Measurements from ENCODE around the gene NAA80. TPM values are rescaled to one million over a fixed set of nuclear protein-coding genes. Genes with fewer than 3 reads are reported as not detected.

Gene NAA80
- polyA plus RNA-seq, 3 donors from 2014 or later, result 4.7 to 13.4 (median 10.5) TPM

GRCh38 chr3:50297896-50298725, 1.1 kb downstream of the NAA80 start:
- Mint-ChIP-seq H3K4me3 (peak overlapping the region; percentile 66 to 98 (median 95)), H3K27ac (peak overlapping the region; percentile 72 to 99 (median 91)), H3K27me3 (ENCODE audit: low read depth in 3 of 3) (peaks cover 0 to 4% (median 0%) of the 10 kb centered on the region in 3 donors), H3K9me3 (no peaks in the 10 kb centered on the region), H3K4me1 (peaks cover 29 to 34% of the 10 kb centered on the region in 2 donors), H3K36me3 (no peaks in the 10 kb centered on the region)
- no peak for DNase-seq

GRCh38 chr3:50297384-50297775, 1.8 kb downstream of the NAA80 start:
- Mint-ChIP-seq H3K36me3 (no peaks in the 10 kb centered on the region), H3K27me3 (ENCODE audit: low read depth in 3 of 3) (peaks cover 0 to 7% (median 2%) of the 10 kb centered on the region in 3 donors), H3K4me1 (peaks cover 36 to 40% of the 10 kb centered on the region in 2 donors), H3K9me3 (no peaks in the 10 kb centered on the region), H3K27ac (peak overlapping the region; percentile 7 to 95 (median 31)), H3K4me3 (peak overlapping the region in 3 of 5 donors; percentile 30 to 95 (median 92))
- no peak for DNase-seq

- Mint-ChIP-seq H3K9me3 (no peaks in the 10 kb centered on the region), H3K27me3 (ENCODE audit: low read depth in 3 of 3) (peaks cover 0 to 7% (median 3%) of the 10 kb centered on the region in 3 donors), H3K4me3 (peak overlapping the region in 1 of 5 donors; percentile 92), H3K36me3 (no peaks in the 10 kb centered on the region), H3K27ac (peak overlapping the region in 5 of 6 donors; percentile 7 to 95 (median 31)), H3K4me1 (peaks cover 38 to 40% of the 10 kb centered on the region in 2 donors)
- no peak for DNase-seq
These were observed 2.4 kb downstream of the NAA80 start for GRCh38 chr3:50296721-50297383.

GRCh38 chr3:50295553-50296431, 3.4 kb downstream of the NAA80 start:
- H3K9me3 Mint-ChIP-seq, result no peaks in the 10 kb centered on the region
- DNase-seq, result no peak
- H3K4me3 Mint-ChIP-seq, result no peak overlapping the region
- peaks cover 44 to 45% of the 10 kb centered on the region in 2 donors for H3K4me1 Mint-ChIP-seq
- no peaks in the 10 kb centered on the region for H3K36me3 Mint-ChIP-seq
- peak overlapping the region in 1 of 6 donors; percentile 45 for H3K27ac Mint-ChIP-seq
- peaks cover 0 to 7% (median 5%) of the 10 kb centered on the region in 3 donors for H3K27me3 Mint-ChIP-seq (ENCODE audit: low read depth in 3 of 3)

GRCh38 chr3:50294492-50295403, 4.5 kb downstream of the NAA80 start:
- peaks cover 37% of the 10 kb centered on the region in 2 donors for H3K4me1 Mint-ChIP-seq
- no peaks in the 10 kb centered on the region for H3K9me3 Mint-ChIP-seq
- peak overlapping the region in 1 of 6 donors; percentile 26 for H3K27ac Mint-ChIP-seq
- DNase-seq, result no peak
- no peaks in the 10 kb centered on the region for H3K36me3 Mint-ChIP-seq
- no peak overlapping the region for H3K4me3 Mint-ChIP-seq
- peaks cover 0 to 5% (median 5%) of the 10 kb centered on the region in 3 donors for H3K27me3 Mint-ChIP-seq (ENCODE audit: low read depth in 3 of 3)

GRCh38 chr3:50294089-50294488, 5.1 kb downstream of the NAA80 start:
- no peak for DNase-seq
- Mint-ChIP-seq H3K27me3 (ENCODE audit: low read depth in 3 of 3) (peaks cover 0 to 5% (median 3%) of the 10 kb centered on the region in 3 donors), H3K36me3 (peaks cover 0 to 3% (median 0%) of the 10 kb centered on the region in 3 donors), H3K4me3 (no peak overlapping the region), H3K27ac (no peak overlapping the region), H3K4me1 (peaks cover 30 to 31% of the 10 kb centered on the region in 2 donors), H3K9me3 (no peaks in the 10 kb centered on the region)

GRCh38 chr3:50293079-50293801, 6.0 kb downstream of the NAA80 start:
- H3K4me3 Mint-ChIP-seq, result peak overlapping the region in 4 of 5 donors; percentile 87 to 91 (median 90)
- H3K27me3 Mint-ChIP-seq (ENCODE audit: low read depth in 3 of 3), result peaks cover 0 to 5% (median 3%) of the 10 kb centered on the region in 3 donors
- H3K4me1 Mint-ChIP-seq, result peaks cover 24 to 25% of the 10 kb centered on the region in 2 donors
- H3K27ac Mint-ChIP-seq, result peak overlapping the region; percentile 81 to 98 (median 98)
- H3K9me3 Mint-ChIP-seq, result no peaks in the 10 kb centered on the region
- H3K36me3 Mint-ChIP-seq, result peaks cover 0 to 12% (median 0%) of the 10 kb centered on the region in 3 donors
- no peak for DNase-seq

GRCh38 chr3:50292159-50293078, 6.8 kb downstream of the NAA80 start, which contains the start of gene IFRD2:
TSS of gene IFRD2 (minus strand) at chr3:50292429. CDS start at chr3:50292274, 155 bp downstream.
- H3K36me3 Mint-ChIP-seq, result peaks cover 0 to 15% (median 0%) of the 10 kb centered on the region in 3 donors
- H3K4me3 Mint-ChIP-seq, result peak within 1 kb of the TSS; percentile 87 to 91 (median 89)
- H3K9me3 Mint-ChIP-seq, result no peaks in the 10 kb centered on the region
- H3K27ac Mint-ChIP-seq, result peak within 1 kb of the TSS; percentile 81 to 98 (median 98)
- peak; percentile 92 to 93 (median 92) for DNase-seq
- H3K27me3 Mint-ChIP-seq (ENCODE audit: low read depth in 3 of 3), result peaks cover 0 to 5% (median 3%) of the 10 kb centered on the region in 3 donors
- H3K4me1 Mint-ChIP-seq, result peaks cover 17 to 19% of the 10 kb centered on the region in 2 donors

GRCh38 chr3:50290161-50290641, 9.0 kb downstream of the NAA80 start:
- Mint-ChIP-seq H3K36me3 (peaks cover 0 to 15% (median 0%) of the 10 kb centered on the region in 3 donors), H3K27me3 (ENCODE audit: low read depth in 3 of 3) (peaks cover 0 to 7% (median 3%) of the 10 kb centered on the region in 3 donors), H3K4me3 (peak overlapping the region in 2 of 5 donors; percentile 18 to 44), H3K27ac (no peak overlapping the region), H3K9me3 (no peaks in the 10 kb centered on the region), H3K4me1 (peaks cover 16 to 19% of the 10 kb centered on the region in 2 donors)
- no peak for DNase-seq

GRCh38 chr3:50289130-50289529, 10.1 kb downstream of the NAA80 start:
- Mint-ChIP-seq H3K27ac (no peak overlapping the region), H3K36me3 (peaks cover 0 to 15% (median 0%) of the 10 kb centered on the region in 3 donors), H3K4me1 (peaks cover 16 to 19% of the 10 kb centered on the region in 2 donors), H3K9me3 (no peaks in the 10 kb centered on the region), H3K4me3 (no peak overlapping the region), H3K27me3 (ENCODE audit: low read depth in 3 of 3) (peaks cover 0 to 7% (median 3%) of the 10 kb centered on the region in 3 donors)
- DNase-seq, result no peak
